Raji (cell line): Measurements from ENCODE around the gene MYO18A.

Experiments
- POLR2A ChIP-seq: IDR thresholded peaks from 2 replicates; pipeline ENCODE4 v1.6.1; 2011; ENCODE audit warnings: low read depth, low read length, control low read depth; ENCODE audit not compliant: insufficient read depth

MYO18A gene

DNA sequence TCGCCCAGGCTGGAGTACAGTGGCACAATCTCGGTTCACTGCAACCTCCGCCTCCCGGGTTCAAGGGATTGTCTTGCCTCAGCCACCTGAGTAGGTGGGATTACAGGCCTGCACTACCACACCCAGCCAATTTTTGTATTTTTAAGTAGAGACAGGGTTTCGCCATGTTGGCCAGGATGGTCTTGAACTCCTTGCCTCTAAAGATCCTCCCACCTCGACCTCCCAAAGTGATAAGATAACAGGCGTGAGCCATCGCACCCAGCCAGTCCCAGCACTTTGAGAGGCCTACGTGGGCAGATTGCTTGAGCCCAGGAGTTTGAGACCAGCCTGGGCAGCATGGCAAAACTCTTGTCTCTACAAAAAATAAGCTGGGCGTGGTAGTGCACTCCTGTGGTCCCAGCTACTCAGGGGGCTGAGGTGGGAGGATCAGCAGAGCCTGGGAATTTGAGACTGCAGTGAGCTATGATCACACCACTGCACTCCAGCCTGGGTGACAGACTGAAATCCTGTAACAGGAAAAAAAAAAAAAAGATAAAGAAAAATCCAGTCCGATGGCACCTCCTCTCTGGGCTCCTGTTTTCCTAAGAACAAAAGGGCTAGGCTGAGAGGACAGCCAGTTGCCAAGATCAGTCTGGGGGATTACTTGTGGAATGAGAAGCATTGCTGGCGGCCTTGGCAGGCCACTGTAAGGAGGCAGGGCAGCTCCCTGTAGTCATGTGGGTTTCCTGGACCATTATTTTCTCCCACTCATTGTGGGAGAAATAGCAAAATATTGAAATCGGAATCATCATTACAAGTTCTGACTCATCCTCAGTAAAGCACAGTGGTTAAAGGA is 140.2 kb downstream of the MYO18A start:
- TF ChIP-seq POLR2A = no peak

DNA sequence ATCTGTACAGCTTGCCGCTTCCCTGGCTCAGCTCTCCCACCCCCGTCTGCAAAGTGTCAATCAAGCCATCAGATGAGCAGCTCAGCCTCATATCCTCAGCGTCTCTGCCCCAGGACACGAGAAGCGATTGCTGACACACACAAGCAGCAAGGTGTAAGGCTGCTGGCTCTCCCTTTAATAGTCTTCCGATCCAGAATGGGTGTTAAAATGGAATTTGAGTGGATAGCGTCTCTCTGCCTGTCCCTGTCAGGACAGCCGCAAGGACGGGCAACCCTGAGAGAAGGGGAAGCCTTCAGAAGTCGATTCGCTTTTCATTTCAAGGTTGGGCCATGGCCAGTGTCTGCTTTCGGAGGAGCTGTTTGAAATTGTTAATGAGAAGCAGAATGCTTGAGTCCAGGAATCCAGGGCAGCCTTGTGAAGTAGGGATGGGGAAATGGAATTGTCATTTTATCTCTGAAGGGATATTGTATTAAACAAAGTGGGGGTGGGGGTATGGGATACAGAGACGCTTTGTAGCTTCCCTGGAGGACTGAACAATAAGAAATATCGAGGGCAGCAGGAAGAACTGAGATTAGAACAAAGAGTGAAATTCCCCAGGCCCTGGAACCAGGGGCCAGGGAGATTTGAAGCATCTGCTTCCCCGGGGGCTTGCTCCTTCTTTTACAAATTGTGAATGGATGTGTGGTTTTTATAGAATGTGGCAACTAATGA is 142.0 kb downstream of the MYO18A start:
- TF ChIP-seq POLR2A = no peak

DNA sequence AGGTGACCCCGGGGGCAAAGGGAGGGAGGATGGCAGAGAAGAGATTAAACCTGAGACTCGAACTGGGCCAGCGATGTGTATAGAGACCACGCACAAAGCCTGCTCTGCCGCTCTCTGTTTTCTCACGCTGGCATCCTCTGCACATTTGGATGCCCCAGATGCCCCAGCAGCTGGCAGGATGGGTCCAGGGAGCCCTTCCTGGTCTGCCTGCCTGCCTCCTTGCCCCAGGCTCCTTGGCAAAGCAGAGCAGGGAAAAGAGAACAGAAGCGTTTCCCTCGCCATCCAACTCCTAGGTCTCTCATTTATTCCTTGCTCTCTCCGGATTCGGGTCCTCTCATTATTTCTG is 142.5 kb downstream of the MYO18A start:
- no peak for TF ChIP-seq POLR2A

DNA sequence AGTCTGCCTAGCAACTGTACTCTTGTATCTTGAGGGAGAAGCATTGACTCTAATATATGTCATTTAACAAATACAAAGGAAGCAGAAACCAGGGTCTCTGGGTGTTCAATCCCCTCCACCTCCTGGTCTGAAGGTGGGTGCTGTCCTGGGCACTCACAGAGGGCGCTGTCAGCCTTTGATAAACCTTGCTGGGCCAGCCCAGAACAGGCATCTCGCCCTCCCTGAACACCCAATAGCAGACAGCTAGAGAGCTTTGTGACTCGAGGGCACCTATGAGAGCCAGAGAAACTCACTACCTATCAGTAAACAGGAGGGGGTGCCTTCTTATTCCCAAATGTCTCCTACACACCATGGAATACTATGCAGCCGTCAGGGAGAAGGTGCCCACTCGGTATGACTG is 143.6 kb downstream of the MYO18A start:
- TF ChIP-seq POLR2A = no peak

DNA sequence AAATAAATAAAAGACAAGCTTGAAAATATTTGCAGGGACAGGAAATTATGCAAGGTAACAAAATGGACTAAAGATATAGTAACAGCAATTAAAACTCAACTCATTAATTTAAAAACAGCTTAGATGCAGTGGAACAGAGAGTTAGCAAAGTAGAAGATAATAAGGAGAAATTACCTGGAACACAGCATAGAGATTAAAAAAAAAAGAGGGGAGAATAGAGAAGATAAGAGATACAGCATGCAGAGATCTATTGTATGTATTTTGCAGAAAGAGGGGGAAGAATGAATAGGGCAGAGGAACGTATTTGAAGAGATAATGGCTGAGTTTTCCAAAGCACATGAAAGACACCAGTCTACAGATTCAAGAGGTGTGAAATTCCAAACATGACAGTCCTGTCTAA is 145.7 kb downstream of the MYO18A start:
- no peak for TF ChIP-seq POLR2A

DNA sequence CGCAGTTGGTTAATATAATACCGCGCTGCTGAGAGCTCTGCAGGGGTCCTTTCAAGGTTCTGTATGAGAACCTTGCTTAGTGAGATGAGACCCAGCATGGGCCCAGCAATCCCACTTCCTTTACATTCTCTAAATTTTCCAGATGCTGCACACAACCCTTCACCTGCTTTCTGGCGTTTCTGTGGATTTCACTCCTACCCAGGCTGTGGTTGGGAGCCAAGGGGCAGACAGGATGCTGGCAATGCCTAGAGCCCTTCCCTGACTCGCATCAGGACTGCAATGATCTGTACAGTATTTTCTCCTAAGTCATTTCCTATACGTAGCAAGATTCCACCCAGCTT is 147.4 kb downstream of the MYO18A start:
- TF ChIP-seq POLR2A = no peak

DNA sequence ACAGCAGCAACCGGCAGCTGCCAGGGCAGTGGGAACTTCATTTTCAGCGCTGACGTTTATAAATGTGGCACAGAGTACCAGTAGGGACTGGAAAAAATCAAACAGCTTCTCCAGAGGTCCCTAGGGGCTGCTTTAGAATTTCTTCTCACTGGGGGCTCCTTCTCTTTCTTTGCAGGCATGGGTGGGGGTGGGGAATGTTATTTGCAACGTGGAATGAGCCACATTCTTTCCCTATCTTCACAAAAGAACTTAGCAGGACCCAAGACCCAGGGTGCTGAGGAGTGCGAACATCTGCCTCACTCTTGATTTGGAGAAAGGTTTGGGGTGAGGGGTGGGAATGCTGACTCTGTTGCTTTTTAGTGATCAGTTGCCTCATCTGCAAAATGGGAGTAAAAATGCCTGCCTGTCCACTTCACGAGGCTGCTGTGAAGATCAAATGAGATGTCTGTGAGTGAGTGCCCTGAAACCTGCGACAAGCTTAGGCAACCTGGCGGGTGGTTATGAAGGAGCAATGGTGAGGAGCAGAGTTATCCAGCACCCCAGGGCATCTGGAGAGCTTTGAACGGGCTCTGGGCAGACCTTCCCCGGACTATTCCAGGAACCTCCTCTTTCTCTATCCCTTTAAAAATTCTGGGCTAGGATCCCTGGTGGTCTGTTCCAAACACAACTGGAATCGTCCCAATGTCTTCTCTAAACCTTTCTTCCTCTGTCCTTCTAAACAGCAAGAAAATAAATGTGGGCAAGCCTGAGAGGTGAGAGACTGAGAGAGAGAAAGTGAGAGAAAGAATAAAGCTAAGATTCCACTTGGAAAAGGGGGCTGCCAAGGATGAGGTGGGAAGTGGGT is 148.0 kb downstream of the MYO18A start:
- TF ChIP-seq POLR2A = no peak

DNA sequence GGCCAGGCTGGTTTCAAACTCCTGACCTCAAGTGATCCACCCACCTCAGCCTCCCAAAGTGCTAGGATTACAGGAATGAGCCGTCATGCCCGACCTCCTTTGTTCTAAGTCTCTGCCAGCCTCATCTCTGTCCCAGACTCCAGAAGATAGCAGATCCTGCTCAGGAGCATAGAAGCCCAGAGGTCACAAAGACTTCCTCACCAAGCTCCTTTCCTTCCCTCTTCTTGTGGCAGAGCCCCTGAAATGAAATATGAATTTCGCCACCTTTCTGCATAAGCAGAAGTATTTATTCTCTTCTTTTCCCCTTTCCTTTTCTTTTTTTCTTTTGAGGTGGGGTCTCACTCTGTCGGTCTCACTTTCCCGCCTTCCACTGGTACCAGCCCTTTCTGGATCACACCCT is 148.7 kb downstream of the MYO18A start:
- no peak for TF ChIP-seq POLR2A

DNA sequence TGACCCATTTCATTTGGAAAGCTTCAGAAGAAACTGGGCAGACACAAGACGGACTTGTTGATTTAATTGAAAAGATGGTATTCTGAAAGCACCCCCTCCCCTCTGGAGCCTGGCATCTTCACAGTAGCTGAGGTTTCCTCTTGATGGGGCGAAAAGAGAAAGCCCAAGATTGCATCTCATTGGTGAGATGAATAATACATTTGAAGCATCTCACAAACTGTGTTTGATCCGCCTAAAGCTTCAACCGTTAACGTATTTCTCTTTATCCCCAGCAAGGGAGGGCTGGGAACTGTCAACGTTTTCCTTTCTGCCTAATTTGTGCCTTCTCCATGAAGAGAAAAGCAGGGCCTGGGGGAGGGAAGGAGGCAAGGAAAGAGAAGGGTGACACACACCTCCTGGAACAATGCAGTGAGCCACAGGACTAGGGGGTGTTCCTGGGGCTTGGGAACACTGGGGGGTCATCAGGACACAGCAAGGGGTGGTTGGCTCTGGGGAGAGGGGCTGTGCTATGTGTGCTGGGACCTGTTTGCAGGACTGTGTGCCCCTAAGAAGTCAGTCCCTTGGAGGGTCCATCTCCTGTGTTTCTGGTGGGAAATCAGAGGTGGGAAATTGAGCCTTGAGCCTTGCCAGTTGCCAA is 155.8 kb downstream of the MYO18A start:
- no peak for TF ChIP-seq POLR2A

DNA sequence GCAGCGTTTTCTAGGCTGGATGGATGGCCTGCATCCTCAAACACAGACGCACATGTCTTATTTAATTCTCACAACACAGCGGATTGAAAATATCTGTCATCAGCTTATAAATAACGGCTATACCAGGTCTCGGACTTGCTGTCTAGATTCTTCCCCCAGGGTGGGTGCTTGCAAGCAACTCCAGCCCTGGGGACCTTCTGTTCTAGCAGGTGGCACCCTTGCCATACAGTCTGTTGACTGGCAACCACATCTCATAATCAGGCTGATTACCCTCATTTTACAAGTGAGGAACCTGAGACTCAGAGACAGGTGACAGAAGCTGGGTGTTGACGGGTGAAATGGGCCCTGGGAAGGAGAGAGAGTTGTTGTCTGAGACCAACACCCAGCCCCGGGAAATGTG is 158.1 kb downstream of the MYO18A start:
- no peak for TF ChIP-seq POLR2A

DNA sequence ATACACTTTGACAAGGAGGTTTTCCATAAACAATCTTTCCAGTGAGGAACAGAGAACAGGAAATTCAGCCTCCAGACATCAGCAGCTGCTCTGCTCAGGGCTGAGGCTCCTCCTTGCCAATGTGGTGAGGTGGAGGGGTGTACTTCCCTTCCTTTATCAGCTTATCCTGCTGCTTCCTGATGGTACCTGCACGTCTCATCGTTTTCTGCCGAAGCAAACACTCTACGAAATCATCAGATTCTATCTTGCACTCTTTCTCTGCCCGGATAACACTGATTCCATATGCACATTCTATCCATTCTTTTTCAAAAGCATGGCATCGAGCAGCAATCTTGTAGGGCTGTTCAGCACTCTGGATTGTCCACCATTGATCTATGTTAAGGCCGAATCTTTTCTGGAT is 159.0 kb downstream of the MYO18A start:
- TF ChIP-seq POLR2A = no peak
